ENCODE measurements around the gene IGFBP5.

IGFBP5 gene

GRCh38 chr2:216653931-216654365 is 41.4 kb downstream of the IGFBP5 start:
- no peak for TF ChIP-seq CTCF (IDR thresholded peaks at IDR 0.05; ENCODE audit: insufficient read depth, low read length, missing control alignments)
- CTCF ChIA-PET = interaction anchor here (0.6 to 36.8 kb wide), 5 partner anchors 11 to 132 kb away, joined by 3 to 1277 read pairs (median 6); no protein-coding TSS in a partner anchor
- POLR2A ChIA-PET = no interaction called here

GRCh38 chr2:216653093-216653799 is 42.1 kb downstream of the IGFBP5 start:
- no peak for TF ChIP-seq CTCF (IDR thresholded peaks at IDR 0.05; ENCODE audit: insufficient read depth, low read length, missing control alignments)
- ChIA-PET CTCF (interaction anchor here (0.6 to 36.8 kb wide), 6 partner anchors 8 to 131 kb away, joined by 3 to 1277 read pairs (median 5); no protein-coding TSS in a partner anchor), POLR2A (no interaction called here)
- DNase-seq (ENCODE audit: low read depth, low spot score) = no peak
- no peak overlapping the region for H3K4me3 ChIP-seq (ENCODE audit: low read depth, low read length)

More at GRCh38 chr2:216653931-216654365, 41.4 kb downstream of the IGFBP5 start:
- DNase-seq (ENCODE audit: low read depth, low spot score) = peak; percentile 36
- H3K4me3 ChIP-seq (ENCODE audit: low read depth, low read length) = no peak overlapping the region

DNA sequence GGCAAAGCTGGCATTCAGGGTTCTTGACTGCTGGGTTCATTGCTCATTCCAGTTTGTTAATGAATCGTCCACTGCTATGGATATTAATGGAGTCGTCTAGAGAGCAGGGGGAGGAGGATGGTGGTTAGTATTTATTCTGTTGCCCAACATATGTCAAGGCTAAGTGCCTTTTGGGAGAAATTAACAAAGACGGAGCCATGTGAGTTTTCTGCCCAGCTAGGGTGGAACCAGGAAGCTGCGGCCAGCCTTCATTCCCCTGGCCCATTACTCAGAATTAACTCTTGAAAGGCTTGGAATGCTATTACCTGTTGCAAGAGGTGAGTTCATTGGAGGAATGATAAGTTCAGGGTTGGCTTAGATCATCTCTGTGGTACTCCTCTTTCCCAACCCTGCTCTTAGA is 42.8 kb downstream of the IGFBP5 start:
- ChIA-PET CTCF (interaction anchor here (0.9 to 36.8 kb wide), 3 partner anchors 8 to 130 kb away, joined by 3 to 1277 read pairs (median 109); no protein-coding TSS in a partner anchor), POLR2A (no interaction called here)
- no peak for TF ChIP-seq CTCF (IDR thresholded peaks at IDR 0.05; ENCODE audit: insufficient read depth, low read length, missing control alignments)
- no peak for DNase-seq (ENCODE audit: low read depth, low spot score)
- no peak overlapping the region for H3K4me3 ChIP-seq (ENCODE audit: low read depth, low read length)

DNA sequence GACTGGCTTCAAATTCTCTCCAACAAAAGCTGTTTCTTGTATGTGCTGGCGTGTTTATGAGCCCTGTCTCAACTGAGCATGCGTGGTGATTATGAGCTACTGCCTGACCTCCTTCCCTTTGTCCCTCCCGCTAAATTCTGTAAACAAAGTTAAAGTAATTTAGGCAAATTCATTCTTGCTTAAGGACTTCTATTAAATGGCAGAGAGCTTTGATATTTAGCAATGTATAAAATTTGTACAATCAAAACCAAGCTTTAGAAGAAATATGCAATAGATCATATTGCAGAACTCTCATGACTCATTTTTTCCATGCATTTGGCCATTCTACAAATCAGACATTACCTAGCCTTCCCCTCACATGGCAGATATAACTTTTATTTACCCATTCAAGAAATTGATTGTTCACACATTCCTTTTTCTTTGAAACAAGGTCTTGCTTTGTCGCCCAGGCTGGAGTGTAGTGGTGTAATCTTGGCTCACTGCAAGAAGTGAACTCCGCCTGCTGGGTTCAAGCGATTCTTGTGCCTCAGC is 43.9 kb downstream of the IGFBP5 start:
- DNase-seq (ENCODE audit: low read depth, low spot score) = peak; percentile 53
- POLR2A ChIA-PET = no interaction called here
- CTCF ChIA-PET = interaction anchor here (1.4 to 36.8 kb wide), 3 partner anchors 13 to 129 kb away, joined by 3 to 1277 read pairs (median 109); no protein-coding TSS in a partner anchor
- H3K4me3 ChIP-seq (ENCODE audit: low read depth, low read length) = no peak overlapping the region
- TF ChIP-seq CTCF (IDR thresholded peaks at IDR 0.05; ENCODE audit: insufficient read depth, low read length, missing control alignments) = no peak

- ChIA-PET POLR2A (no interaction called here), CTCF (interaction anchor here (0.8 to 36.8 kb wide), 4 partner anchors 14 to 138 kb away, joined by 3 to 1277 read pairs (median 56); no protein-coding TSS in a partner anchor)
- no peak for DNase-seq (ENCODE audit: low read depth, low spot score)
- H3K4me3 ChIP-seq (ENCODE audit: low read depth, low read length) = no peak overlapping the region
- TF ChIP-seq CTCF (IDR thresholded peaks at IDR 0.05; ENCODE audit: insufficient read depth, low read length, missing control alignments) = no peak
Measured at GRCh38 chr2:216650626-216651257, 44.6 kb downstream of the IGFBP5 start.

DNA sequence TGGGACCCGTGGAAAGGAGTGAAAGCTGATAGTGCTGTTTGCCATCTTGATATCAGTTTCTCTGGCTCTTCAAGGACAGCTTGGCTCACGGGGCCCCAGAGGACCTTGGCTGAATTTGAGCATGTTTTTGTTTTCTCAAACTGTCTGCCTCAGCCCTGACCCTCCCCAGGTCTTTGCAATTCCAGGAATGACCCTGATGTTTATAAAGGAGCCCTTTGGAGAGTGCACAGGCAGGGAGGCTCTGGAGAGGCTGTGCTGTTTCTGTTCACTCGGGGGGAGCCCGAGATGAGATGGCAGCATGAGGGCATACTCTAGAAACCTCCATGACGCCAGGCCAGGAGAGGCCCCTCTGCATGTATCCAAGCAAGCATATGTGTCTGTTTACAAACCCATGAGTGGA is 45.8 kb downstream of the IGFBP5 start:
- POLR2A ChIA-PET = no interaction called here
- CTCF ChIA-PET = interaction anchor here (9.1 to 36.8 kb wide), 2 partner anchors 15 to 127 kb away, joined by 109 to 1277 read pairs; no protein-coding TSS in a partner anchor
- no peak for TF ChIP-seq CTCF (IDR thresholded peaks at IDR 0.05; ENCODE audit: insufficient read depth, low read length, missing control alignments)
- no peak for DNase-seq (ENCODE audit: low read depth, low spot score)
- no peak overlapping the region for H3K4me3 ChIP-seq (ENCODE audit: low read depth, low read length)
